Suprapubic skin (tissue), 4 donors: ENCODE data around the gene DCTN3.

ENCODE experiments used
- CTCF ChIP-seq, 2 donors: fragments of 200-600 bp in 1 of 2; fragments of 450-650 bp in 1 of 2; sonication (generic) in 1 of 2; IDR thresholded peaks; one replicate each; pipeline ENCODE4 v1.5.1; 2016 to 2019; ENCODE audit warnings: antibody characterized with exemption in 2 of 2, mild to moderate bottlenecking in 1 of 2, moderate library complexity in 1 of 2
- EP300 ChIP-seq: sonication (generic); formaldehyde crosslinking; IDR thresholded peaks from one replicate; pipeline ENCODE4 v1.6.1; 2017; ENCODE audit warnings: antibody characterized with exemption
- POLR2A ChIP-seq, 2 donors: fragments of 450-650 bp; IDR thresholded peaks; one replicate each; pipeline ENCODE4 v1.6.1; 2017; ENCODE audit warnings: antibody characterized with exemption in 2 of 2, mild to moderate bottlenecking in 2 of 2, moderate library complexity in 2 of 2
- POLR2AphosphoS5 ChIP-seq, 3 donors: sonication (generic); formaldehyde crosslinking; IDR thresholded peaks; one replicate each; pipeline ENCODE4 v1.6.1; 2017; ENCODE audit warnings: antibody characterized with exemption in 3 of 3

- TF ChIP-seq CTCF (IDR thresholded peaks at IDR 0.05) (no peak), POLR2A (IDR thresholded peaks at IDR 0.05) (no peak), EP300 (no peak), POLR2AphosphoS5 (IDR thresholded peaks at IDR 0.05) (no peak)
Measured at GRCh38 chr9:34564617-34565016, 55.7 kb downstream of the DCTN3 start.
